ENCODE measurements around the gene PGAP6. TPM values are rescaled to one million over a fixed set of nuclear protein-coding genes. Genes with fewer than 3 reads are reported as not detected.

Gene PGAP6
- total RNA-seq, 1 experiment from 2014 or later: 128 TPM

DNA sequence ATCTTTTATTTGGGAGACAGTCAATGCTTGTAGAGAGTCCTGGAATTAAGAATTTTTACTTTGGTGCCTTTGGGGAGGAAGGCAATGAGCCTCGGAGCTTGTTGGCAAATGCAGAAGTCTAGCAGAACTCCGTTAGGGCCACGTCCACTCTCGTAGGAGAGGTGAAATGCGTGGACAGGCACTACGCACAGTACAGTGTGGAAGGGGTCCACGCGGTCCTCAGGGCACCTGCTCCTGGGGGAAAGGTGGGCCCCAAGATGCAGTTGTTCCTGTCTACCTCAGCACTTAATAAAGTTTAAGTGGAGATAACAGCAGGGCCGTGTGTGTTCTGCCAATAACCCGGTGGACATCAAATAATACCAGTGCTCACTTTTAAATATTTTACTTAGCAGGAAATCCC, 45.5 kb upstream of the PGAP6 start:
- H3K36me3 ChIP-seq (ENCODE audit: control insufficient read depth, insufficient read depth, low read length): no peaks in the 10 kb centered on the region
- DNase-seq (ENCODE audit: low read depth, low spot score) (no peak), ATAC-seq (no peak)
- POLR2A ChIA-PET: interaction anchor here (0.6 kb wide), 1 partner anchor 103 kb away, joined by 6 read pairs; no protein-coding TSS in a partner anchor
- peak overlapping the region; percentile 57 for H3K27ac ChIP-seq (ENCODE audit: low read length)
- no peaks in the 10 kb centered on the region for H3K27me3 ChIP-seq (ENCODE audit: control insufficient read depth, insufficient read depth, low read length)
- H3K4me3 ChIP-seq (ENCODE audit: low read depth in 2 of 2, low read length in 2 of 2): peak overlapping the region; percentile 64 to 77
- CTCF ChIA-PET: no interaction called here
- in situ Hi-C loops (cut with HindIII; ENCODE audit: low pct_unique_long_range_greater_than_20kb, low sequenced_read_pairs): no loop called here
- H3K4me1 ChIP-seq (ENCODE audit: control insufficient read depth, insufficient read depth, low read length): peaks cover 28% of the 10 kb centered on the region
- intact Hi-C loops (cut with micrococcal nuclease; ENCODE audit: unreplicated experiment): no loop called here
- no peaks in the 10 kb centered on the region for H3K9me3 ChIP-seq (ENCODE audit: control insufficient read depth, insufficient read depth, low read depth, low read length)
- TSS peak; percentile 88 for BruUV-seq (replicated peaks)
- TF ChIP-seq, protein P1, sequence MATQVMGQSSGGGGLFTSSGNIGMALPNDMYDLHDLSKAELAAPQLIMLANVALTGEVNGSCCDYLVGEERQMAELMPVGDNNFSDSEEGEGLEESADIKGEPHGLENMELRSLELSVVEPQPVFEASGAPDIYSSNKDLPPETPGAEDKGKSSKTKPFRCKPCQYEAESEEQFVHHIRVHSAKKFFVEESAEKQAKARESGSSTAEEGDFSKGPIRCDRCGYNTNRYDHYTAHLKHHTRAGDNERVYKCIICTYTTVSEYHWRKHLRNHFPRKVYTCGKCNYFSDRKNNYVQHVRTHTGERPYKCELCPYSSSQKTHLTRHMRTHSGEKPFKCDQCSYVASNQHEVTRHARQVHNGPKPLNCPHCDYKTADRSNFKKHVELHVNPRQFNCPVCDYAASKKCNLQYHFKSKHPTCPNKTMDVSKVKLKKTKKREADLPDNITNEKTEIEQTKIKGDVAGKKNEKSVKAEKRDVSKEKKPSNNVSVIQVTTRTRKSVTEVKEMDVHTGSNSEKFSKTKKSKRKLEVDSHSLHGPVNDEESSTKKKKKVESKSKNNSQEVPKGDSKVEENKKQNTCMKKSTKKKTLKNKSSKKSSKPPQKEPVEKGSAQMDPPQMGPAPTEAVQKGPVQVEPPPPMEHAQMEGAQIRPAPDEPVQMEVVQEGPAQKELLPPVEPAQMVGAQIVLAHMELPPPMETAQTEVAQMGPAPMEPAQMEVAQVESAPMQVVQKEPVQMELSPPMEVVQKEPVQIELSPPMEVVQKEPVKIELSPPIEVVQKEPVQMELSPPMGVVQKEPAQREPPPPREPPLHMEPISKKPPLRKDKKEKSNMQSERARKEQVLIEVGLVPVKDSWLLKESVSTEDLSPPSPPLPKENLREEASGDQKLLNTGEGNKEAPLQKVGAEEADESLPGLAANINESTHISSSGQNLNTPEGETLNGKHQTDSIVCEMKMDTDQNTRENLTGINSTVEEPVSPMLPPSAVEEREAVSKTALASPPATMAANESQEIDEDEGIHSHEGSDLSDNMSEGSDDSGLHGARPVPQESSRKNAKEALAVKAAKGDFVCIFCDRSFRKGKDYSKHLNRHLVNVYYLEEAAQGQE (IDR thresholded peaks at IDR 0.05; ENCODE audit: insufficient read depth in 1 of 2, low read depth in 2 of 2, low read length in 1 of 2): no peak
- TF ChIP-seq POLR2AphosphoS5 (IDR thresholded peaks at IDR 0.05; ENCODE audit: low read depth, low read length): no peak
- TF ChIP-seq SIN3A (IDR thresholded peaks at IDR 0.05; ENCODE audit: borderline replicate concordance, insufficient read depth, low read depth, low read length): no peak
- TF ChIP-seq, protein P2, sequence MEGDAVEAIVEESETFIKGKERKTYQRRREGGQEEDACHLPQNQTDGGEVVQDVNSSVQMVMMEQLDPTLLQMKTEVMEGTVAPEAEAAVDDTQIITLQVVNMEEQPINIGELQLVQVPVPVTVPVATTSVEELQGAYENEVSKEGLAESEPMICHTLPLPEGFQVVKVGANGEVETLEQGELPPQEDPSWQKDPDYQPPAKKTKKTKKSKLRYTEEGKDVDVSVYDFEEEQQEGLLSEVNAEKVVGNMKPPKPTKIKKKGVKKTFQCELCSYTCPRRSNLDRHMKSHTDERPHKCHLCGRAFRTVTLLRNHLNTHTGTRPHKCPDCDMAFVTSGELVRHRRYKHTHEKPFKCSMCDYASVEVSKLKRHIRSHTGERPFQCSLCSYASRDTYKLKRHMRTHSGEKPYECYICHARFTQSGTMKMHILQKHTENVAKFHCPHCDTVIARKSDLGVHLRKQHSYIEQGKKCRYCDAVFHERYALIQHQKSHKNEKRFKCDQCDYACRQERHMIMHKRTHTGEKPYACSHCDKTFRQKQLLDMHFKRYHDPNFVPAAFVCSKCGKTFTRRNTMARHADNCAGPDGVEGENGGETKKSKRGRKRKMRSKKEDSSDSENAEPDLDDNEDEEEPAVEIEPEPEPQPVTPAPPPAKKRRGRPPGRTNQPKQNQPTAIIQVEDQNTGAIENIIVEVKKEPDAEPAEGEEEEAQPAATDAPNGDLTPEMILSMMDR (IDR thresholded peaks at IDR 0.05): no peak
- TF ChIP-seq TCF7L2 (IDR thresholded peaks at IDR 0.05; ENCODE audit: low read depth, low read length): no peak

DNA sequence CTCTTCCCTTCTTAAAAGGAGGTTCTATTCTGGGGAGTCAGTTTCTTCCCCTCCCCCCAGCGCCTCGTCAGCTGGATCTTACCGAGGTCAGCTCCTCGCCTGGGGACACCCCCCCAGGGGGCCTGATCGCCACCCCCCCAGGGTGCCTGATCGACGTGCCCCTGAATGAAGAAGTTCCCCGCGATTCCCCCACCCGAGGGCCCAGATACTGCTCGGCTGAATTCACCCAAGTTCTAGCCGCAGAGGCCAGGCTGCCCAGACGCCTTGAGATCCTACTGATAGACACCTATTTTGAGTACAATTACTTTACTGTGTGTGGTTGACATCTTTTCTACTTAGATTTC, 45.1 kb upstream of the PGAP6 start:
- DNase-seq (ENCODE audit: low read depth, low spot score) (no peak), ATAC-seq (no peak)
- ChIA-PET POLR2A (interaction anchor here (0.6 kb wide), 1 partner anchor 103 kb away, joined by 6 read pairs; no protein-coding TSS in a partner anchor), CTCF (no interaction called here)
- TF ChIP-seq POLR2AphosphoS5 (IDR thresholded peaks at IDR 0.05; ENCODE audit: low read depth, low read length) (no peak), SIN3A (IDR thresholded peaks at IDR 0.05; ENCODE audit: borderline replicate concordance, insufficient read depth, low read depth, low read length) (no peak), TCF7L2 (IDR thresholded peaks at IDR 0.05; ENCODE audit: low read depth, low read length) (no peak)
- TF ChIP-seq, protein P2 (IDR thresholded peaks at IDR 0.05): no peak
- TF ChIP-seq, protein P1 (IDR thresholded peaks at IDR 0.05; ENCODE audit: insufficient read depth in 1 of 2, low read depth in 2 of 2, low read length in 1 of 2): no peak
- no TSS peak for BruUV-seq (replicated peaks)
- in situ Hi-C loops (cut with HindIII; ENCODE audit: low pct_unique_long_range_greater_than_20kb, low sequenced_read_pairs): no loop called here
- H3K27me3 ChIP-seq (ENCODE audit: control insufficient read depth, insufficient read depth, low read length): no peaks in the 10 kb centered on the region
- H3K9me3 ChIP-seq (ENCODE audit: control insufficient read depth, insufficient read depth, low read depth, low read length): no peaks in the 10 kb centered on the region
- H3K27ac ChIP-seq (ENCODE audit: low read length): peak overlapping the region; percentile 57
- H3K36me3 ChIP-seq (ENCODE audit: control insufficient read depth, insufficient read depth, low read length): no peaks in the 10 kb centered on the region
- H3K4me1 ChIP-seq (ENCODE audit: control insufficient read depth, insufficient read depth, low read length): peaks cover 28% of the 10 kb centered on the region
- intact Hi-C loops (cut with micrococcal nuclease; ENCODE audit: unreplicated experiment): no loop called here
- peak overlapping the region; percentile 64 to 77 for H3K4me3 ChIP-seq (ENCODE audit: low read depth in 2 of 2, low read length in 2 of 2)
